PFSK-1 (cell line): Measurements from ENCODE around the gene ANO9.

Experiments used
- POLR2AphosphoS5 ChIP-seq: IDR thresholded peaks from 2 replicates; pipeline ENCODE4 v1.6.1; 2012; ENCODE audit warnings: low read depth, mild to moderate bottlenecking, control low read depth, low read length, moderate library complexity
- REST ChIP-seq, 2 experiments: IDR thresholded peaks; 2 replicates each; pipeline versions ENCODE4 v1.6.1 to v1.8.0; 2011 to 2012; ENCODE audit warnings: low read depth in 2 of 2, low read length in 2 of 2, control low read depth in 1 of 2, inconsistent platforms in 1 of 2, mild to moderate bottlenecking in 1 of 2, moderate library complexity in 1 of 2; ENCODE audit not compliant: insufficient read depth in 1 of 2
- SIN3A ChIP-seq: IDR thresholded peaks from 2 replicates; pipeline ENCODE4 v1.6.1; 2012; ENCODE audit warnings: mild to moderate bottlenecking, low read length, moderate library complexity, borderline replicate concordance; ENCODE audit not compliant: insufficient read depth

DNA sequence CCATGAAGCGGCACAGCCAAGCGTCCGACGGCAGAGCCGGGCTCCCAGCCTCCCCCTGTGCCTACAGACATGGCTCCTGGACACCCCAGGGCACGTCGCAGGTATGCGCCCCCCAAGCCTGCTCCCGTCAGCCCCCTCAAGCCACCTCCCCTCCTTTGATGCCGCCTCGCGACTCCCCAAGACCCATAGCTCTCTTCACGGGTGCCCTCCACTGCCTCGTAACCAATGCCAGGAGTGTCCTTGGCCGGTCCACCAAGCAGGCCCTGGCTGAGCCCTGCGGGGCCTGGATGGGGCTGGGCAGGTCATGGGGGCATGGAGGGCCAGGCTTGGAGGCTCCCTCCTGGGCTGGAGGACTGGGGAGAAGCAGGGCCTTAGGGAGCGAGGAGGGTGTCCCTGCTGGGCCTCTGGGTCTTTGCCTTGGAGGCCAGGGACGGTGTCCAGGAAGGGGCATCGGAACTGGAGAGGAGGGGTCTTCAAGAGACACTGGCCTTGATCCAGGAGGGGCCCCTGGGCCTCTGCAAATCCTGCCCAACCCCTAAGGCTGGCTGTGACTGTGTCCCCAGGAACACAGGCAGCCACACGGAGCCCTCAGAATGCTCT lies 9.2 kb downstream of the ANO9 start:
- TF ChIP-seq POLR2AphosphoS5 (no peak), REST (IDR thresholded peaks at IDR 0.05; ENCODE audit: insufficient read depth in 1 of 2, low read depth in 2 of 2, low read length in 2 of 2) (no peak), SIN3A (no peak)
